HG02943 (cell line): ENCODE measurements around the gene ISCA2.

Experiments
- ATAC-seq: cut with Tn5 transposase; IDR thresholded peaks from one replicate; pipeline ENCODE4 v1.9.1; 2021; ENCODE audit warnings: mild to moderate bottlenecking, low read depth, moderate library complexity; ENCODE audit not compliant: unreplicated experiment

The ISCA2 gene

GRCh38 chr14:74507085-74507484 is 13.5 kb downstream of the ISCA2 start:
- ATAC-seq = no peak

DNA sequence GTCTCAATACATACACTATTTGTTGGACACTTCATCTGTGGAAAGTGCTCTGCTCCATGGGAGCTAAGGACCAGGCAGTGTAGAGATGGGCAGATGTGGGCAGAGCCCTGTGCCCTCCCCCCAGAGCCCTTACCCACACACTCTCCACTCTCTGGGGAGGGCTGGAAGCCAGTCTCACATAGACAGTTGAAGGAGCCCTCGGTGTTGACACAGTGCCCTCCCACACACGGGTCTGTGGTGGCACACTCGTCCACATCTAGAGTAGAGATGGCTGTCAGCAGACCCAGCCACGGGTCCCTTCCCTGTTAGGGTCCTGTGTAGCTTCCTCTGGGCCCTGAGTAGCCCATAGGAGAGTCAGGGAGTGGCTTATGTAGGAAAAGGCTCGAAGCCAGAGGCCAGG is 14.3 kb downstream of the ISCA2 start:
- ATAC-seq = no peak

DNA sequence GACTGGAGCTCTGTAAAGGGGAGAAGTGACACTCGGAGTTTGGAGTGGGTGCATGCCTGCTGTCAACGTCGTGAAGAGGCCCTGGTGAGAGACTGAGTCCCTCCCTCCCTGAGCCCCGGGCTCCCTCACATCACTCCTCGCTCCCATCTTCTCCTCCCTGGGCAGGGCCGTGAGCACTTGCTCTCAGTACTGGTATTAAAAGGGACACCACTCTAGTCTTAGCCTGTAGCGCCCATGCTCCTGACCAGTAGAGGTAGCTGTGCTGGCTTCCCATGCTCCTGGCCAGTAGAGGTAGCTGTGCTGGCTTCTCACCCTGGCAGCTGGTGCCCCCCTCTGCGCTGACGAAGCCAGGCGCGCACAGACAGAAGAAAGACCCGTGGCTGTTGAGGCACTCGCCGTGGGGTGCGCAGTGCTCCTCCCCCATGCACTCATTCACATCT is 14.7 kb downstream of the ISCA2 start:
- ATAC-seq = no peak

GRCh38 chr14:74508844-74509428 is 15.4 kb downstream of the ISCA2 start:
- ATAC-seq = no peak

DNA sequence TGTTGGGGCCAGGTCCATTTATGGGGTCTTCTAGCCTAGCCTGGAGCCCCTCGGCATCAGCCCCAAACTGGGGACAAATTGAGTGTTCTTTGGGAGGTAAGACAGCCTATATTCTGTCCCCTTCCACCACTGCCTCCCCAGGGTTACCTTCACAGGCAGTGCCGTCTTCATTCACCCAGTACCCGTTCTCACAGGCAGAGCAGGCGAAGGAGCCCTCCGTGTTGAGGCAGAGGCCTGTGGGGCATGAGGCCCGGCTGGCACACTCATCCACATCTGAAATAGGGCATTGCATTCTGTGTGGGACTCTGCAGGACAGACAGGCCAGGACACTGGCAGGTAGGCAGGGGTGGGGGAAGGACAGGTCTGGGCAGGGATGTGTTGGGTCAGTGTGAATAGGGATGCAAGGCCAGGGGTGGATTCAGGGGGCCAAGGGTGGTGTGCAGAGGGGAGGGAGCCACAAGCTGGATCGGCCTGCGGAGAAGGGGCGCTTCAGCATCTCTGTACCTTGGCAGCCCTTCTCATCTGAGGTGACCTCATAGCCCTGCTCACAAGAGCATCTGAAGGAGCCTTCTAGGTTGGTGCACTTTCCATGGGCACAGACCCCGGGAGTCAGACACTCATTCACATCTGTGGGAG is 16.1 kb downstream of the ISCA2 start:
- no peak for ATAC-seq

GRCh38 chr14:74510223-74510931 is 16.8 kb downstream of the ISCA2 start:
- no peak for ATAC-seq

- ATAC-seq = no peak
Observed at GRCh38 chr14:74510959-74511409, 17.4 kb downstream of the ISCA2 start.

- no peak for ATAC-seq
Observed at GRCh38 chr14:74511966-74512830, 18.6 kb downstream of the ISCA2 start.

GRCh38 chr14:74514471-74514941 is 20.9 kb downstream of the ISCA2 start:
- ATAC-seq = no peak

GRCh38 chr14:74515891-74516412 is 22.4 kb downstream of the ISCA2 start:
- no peak for ATAC-seq

- no peak for ATAC-seq
Observed at GRCh38 chr14:74516451-74517160, 23.0 kb downstream of the ISCA2 start.

DNA sequence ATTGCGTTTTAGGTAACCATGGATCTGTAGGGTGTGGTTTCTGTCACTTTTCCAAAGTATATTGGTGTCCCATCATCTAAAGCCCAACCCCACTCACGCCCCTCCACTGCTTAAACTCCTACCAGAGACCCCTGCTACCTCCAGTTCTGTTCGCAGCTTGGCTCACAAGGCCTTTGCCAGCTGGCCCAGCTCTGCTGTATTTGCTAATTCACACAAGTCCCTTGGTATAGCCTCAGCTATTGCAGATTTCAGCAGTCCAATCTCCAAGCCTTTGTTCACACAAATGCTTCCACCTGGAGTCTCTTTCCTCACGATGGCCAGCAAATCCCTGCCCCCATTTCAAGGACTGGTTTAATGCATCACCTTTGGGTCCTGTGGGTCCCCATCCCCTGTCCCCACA is 24.2 kb downstream of the ISCA2 start:
- no peak for ATAC-seq

DNA sequence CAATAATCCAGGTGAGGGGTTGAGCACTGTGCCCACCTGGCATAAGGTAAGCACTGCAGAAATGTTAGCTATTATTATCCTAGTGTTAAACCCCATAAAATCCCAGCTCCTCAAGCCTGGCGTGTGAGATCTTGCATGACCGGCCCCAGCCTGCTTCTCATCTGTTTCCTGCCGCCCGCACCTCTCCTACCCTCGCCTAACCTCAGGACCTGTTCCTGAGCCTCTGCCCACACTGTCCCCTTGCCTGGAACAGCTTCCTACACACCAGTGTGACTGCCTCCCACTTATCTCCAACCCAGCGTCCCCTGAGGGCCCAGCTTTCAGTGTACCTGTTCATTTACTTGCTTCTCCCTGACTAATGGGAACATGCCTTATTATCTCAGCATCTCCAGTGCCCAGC is 24.7 kb downstream of the ISCA2 start:
- no peak for ATAC-seq

DNA sequence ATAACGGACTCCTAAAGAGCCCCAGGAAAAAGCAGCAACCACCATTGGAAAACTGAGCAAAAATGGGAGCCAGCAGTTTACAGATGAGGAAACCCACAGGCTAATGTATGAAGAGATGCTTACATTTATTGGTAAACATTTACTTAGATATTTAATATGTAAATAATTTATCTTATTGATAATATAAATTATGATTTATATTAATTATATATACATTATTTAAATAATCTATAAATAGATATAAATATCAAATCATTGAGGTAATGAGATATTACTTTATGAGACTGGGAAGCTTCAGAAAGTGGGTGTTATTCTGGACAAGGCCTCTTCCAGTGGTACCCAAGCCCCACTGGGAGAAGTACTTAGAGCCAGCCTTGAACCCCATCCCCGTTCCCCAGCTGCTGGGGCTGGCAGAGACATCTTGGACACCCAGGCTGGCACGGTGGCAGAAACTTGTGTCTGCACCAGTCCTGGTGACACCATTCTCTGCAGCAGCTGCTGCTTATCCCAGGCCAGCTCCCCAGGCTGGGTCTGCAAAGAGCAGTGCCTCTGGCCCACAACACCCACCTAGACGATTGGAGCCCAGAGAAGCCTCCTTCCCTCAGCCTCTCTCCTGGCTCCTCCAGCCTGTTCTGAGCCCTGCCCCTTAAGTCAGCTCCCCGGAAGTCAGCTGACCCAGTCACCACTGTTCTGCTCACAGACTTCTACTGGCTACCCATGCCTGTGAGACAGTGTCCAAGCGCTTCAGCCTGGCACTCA is 25.9 kb downstream of the ISCA2 start:
- no peak for ATAC-seq

GRCh38 chr14:74521756-74522155 is 28.2 kb downstream of the ISCA2 start:
- no peak for ATAC-seq

- ATAC-seq = no peak
Observed at GRCh38 chr14:74522740-74523139, 29.2 kb downstream of the ISCA2 start.

DNA sequence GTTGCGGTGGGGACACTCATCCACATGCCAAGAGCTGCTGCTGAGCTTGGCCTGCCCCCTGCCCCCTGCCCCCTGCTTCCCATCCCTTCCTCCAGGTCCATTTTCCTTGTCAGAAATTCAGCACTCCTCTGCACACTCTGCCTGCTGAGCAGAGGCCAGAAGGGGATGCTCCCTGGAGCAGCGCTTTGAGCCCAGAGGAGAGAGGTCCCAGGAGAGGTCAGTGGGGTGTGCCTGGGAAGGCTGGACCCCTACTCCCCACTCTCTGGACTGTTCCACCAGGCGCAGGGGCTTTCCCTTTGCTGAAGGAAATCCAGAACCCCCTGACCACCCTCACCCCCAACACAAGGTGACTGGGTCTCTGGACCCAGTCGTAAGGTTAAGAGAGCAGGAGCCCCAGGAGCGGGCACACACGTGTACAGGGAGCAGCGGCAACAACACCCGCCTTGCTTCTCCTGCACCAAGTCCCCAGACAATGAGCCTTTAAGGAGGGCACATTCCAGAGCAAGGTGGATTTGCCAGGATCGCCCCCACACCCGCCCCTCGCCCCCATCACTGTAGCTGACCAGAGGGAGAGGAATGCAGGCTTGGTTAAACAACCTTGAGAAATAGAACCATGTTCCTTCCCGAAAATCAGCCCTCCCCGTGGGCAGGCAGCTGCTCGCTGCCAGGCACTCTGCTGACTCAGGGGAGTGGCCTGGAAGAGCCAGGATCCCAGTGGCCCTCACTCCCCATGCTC is 30.7 kb downstream of the ISCA2 start:
- ATAC-seq = no peak

GRCh38 chr14:74524812-74525135 is 31.2 kb downstream of the ISCA2 start:
- no peak for ATAC-seq
